C4-2B (cell line): ENCODE results near the gene GPR141.

Source experiments
- H3K27ac ChIP-seq: fragments of 450-650 bp; 2 replicates; pipeline ENCODE4 v1.5.1; 2017
- CTCF ChIP-seq: fragments of 450-650 bp; conservative IDR thresholded peaks from 2 replicates; pipeline ENCODE4 v1.5.1; 2017; ENCODE audit warnings: mild to moderate bottlenecking
- ZFX ChIP-seq: fragments of 450-650 bp; IDR thresholded peaks from 2 replicates; pipeline ENCODE4 v1.6.1; 2017

Gene GPR141

DNA sequence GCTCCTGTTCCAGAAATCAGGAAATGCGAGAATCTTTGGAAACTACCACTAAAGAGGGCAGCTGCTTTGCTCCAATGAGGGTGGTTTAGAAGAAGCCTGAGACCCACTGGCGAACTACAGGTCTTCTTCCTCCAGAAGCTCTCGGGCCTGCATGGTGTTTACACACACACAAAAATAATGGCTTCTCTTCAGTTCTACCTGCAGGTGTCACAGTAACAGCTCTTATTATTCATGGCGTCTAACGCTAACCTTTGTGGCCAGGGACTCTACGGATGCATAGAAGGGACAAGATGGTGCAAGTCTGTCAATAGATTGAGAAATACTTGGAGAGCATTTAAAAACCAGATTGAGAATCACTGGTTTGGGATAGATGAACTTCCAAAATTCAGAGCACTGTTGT is 22.4 kb downstream of the GPR141 start:
- TF ChIP-seq ZFX (no peak), CTCF (no peak)
- no peak overlapping the region for H3K27ac ChIP-seq

DNA sequence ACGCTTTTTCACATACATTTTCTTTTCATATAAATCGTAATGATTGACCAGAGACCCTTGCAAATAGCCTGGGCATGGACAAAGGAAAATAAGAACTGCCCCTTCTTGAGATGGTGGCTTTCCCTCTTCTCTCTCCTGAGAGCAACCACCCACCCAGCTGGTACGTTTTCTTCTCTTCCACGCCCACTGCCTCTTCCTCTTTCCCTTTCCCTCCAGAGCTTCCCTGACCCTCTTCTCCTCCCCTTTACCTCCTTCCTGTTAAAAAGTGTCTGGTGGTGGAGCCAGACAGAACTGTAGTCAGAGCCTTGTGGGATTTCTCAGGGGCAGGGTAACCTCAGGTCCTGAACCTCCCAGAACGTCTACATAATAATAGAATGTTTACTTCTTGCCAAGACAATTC is 23.2 kb downstream of the GPR141 start:
- TF ChIP-seq ZFX: no peak
- TF ChIP-seq CTCF: no peak
- H3K27ac ChIP-seq: no peak overlapping the region

- H3K27ac ChIP-seq: no peak overlapping the region
Measured at GRCh38 chr7:37707754-37708485, 24.4 kb downstream of the GPR141 start.

GRCh38 chr7:37709631-37710509 is 26.3 kb downstream of the GPR141 start:
- TF ChIP-seq ZFX (no peak), CTCF (no peak)
- H3K27ac ChIP-seq: no peak overlapping the region

More at GRCh38 chr7:37707754-37708485, 24.4 kb downstream of the GPR141 start:
- TF ChIP-seq CTCF (no peak), ZFX (no peak)

GRCh38 chr7:37713613-37714012 is 30.0 kb downstream of the GPR141 start:
- TF ChIP-seq ZFX (no peak), CTCF (no peak; the same call in 1 of the 2 replicates)
- no peak overlapping the region for H3K27ac ChIP-seq

GRCh38 chr7:37714606-37715005 is 31.0 kb downstream of the GPR141 start:
- no peak overlapping the region for H3K27ac ChIP-seq
- TF ChIP-seq CTCF: no peak

- H3K27ac ChIP-seq: no peak overlapping the region
- TF ChIP-seq CTCF: no peak
- TF ChIP-seq ZFX: no peak
Measured at GRCh38 chr7:37718585-37718984, 35.0 kb downstream of the GPR141 start.
